ENCODE data around the gene PDE8B.

PDE8B gene

DNA sequence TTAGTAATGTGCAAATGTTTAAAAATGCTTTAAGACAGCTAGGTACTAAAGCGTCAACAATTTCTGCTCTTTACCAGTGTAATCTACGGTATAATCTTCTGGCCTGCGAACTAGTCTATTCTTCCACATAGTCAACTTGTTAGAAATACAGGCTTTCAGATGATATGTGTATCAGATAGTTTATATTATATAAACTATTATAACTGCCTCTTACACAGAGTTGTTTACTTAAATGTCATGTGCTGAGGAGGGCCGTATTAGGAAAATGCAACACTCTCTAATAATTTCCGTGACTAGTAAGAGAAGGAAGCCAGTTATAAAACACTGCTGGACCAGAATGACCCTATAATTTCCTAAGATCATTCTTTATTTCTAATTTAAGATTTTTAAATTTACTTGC lies 218.0 kb downstream of the PDE8B start:
- no peaks in the 10 kb centered on the region for H3K9me3 ChIP-seq (ENCODE audit: low read depth, low read length)
- TF ChIP-seq EZH2 (IDR thresholded peaks at IDR 0.05) (no peak), POLR2AphosphoS5 (IDR thresholded peaks at IDR 0.05; ENCODE audit: borderline replicate concordance, low read depth, low read length) (no peak), FOXP2 (optimal IDR thresholded peaks at IDR 0.05; ENCODE audit: control extremely low read depth, extremely low read length, insufficient read depth) (no peak)
- no peak for DNase-seq (ENCODE audit: low read depth, low spot score)
- no peak overlapping the region for H3K9ac ChIP-seq (ENCODE audit: insufficient read length)
- H3K27ac ChIP-seq, result 0 out of 2 replicates have a peak overlapping the region, but pooled peaks have one; percentile 23
- H3K4me3 ChIP-seq, result no peak overlapping the region
- no peaks in the 10 kb centered on the region for H3K36me3 ChIP-seq (ENCODE audit: insufficient read depth, low read length)

DNA sequence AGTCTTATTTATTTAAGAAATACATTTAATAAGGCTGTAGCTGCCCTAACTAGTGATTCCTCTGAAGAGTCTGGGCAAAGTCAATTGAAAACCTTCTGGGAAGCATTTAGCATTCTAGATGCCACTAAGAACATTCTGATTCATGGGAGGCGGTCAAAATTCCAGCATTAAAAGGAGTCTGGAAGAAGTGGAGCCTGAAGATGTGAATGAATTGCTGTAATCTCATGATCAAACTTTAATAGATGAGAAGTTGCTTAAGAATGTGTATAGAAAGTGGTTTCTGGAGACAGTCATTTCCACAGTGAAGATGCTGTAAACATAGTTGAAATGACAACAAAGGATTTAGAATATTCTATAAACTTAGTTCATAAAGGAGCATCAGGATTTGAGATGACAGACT lies 220.2 kb downstream of the PDE8B start:
- Histone ChIP-seq H3K4me3 (no peak overlapping the region), H3K36me3 (ENCODE audit: insufficient read depth, low read length) (no peaks in the 10 kb centered on the region), H3K27ac (no peak overlapping the region), H3K9me3 (ENCODE audit: low read depth, low read length) (no peaks in the 10 kb centered on the region), H3K9ac (ENCODE audit: insufficient read length) (no peak overlapping the region)
- TF ChIP-seq FOXP2 (optimal IDR thresholded peaks at IDR 0.05; ENCODE audit: control extremely low read depth, extremely low read length, insufficient read depth) (no peak), EZH2 (IDR thresholded peaks at IDR 0.05) (no peak), POLR2AphosphoS5 (IDR thresholded peaks at IDR 0.05; ENCODE audit: borderline replicate concordance, low read depth, low read length) (no peak)
- no peak for DNase-seq (ENCODE audit: low read depth, low spot score)

DNA sequence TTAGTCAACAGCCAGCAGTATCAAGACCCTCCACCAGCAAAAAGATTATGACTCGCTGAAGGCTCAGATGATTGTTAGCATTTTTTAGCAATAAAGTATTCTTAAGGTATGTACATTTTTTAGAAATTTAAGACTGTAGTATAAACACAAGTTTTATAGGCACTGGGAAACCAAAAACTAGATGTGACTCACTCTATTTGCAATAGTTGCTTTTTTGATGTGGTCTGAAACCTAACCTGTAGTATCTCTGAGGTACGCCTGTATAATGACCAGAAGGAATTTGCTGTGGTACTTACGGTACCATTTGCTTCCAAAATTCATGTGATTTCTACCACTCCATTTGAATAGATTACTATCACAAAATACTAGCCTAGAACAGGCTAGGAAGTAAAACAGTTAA lies 220.8 kb downstream of the PDE8B start:
- Histone ChIP-seq H3K9me3 (ENCODE audit: low read depth, low read length) (no peaks in the 10 kb centered on the region), H3K36me3 (ENCODE audit: insufficient read depth, low read length) (no peaks in the 10 kb centered on the region), H3K4me3 (no peak overlapping the region), H3K9ac (ENCODE audit: insufficient read length) (no peak overlapping the region), H3K27ac (no peak overlapping the region)
- TF ChIP-seq POLR2AphosphoS5 (IDR thresholded peaks at IDR 0.05; ENCODE audit: borderline replicate concordance, low read depth, low read length) (no peak), FOXP2 (optimal IDR thresholded peaks at IDR 0.05; ENCODE audit: control extremely low read depth, extremely low read length, insufficient read depth) (no peak), EZH2 (IDR thresholded peaks at IDR 0.05) (no peak)
- no peak for DNase-seq (ENCODE audit: low read depth, low spot score)

DNA sequence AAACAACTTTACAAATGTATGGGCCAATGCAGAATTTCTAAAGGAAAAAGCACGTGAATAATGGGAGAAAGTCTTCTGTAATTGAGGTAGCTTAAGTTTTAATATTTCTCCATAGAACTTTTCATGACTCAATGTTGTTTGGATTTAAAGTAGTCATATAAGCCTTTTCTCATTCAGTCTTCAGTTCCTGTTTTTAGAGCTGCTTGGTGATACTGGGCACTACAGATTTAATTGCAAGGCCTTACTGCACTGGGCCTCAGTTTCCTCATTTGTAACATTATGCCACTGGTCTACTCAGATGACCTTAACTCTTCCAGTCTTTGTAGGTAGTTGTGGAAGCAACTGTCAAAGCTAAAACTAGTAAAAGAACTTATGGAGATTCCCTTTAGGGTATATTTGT lies 221.2 kb downstream of the PDE8B start:
- no peak for DNase-seq (ENCODE audit: low read depth, low spot score)
- H3K9me3 ChIP-seq (ENCODE audit: low read depth, low read length), result no peaks in the 10 kb centered on the region
- H3K36me3 ChIP-seq (ENCODE audit: insufficient read depth, low read length), result no peaks in the 10 kb centered on the region
- H3K27ac ChIP-seq, result no peak overlapping the region
- no peak overlapping the region for H3K4me3 ChIP-seq
- no peak for TF ChIP-seq FOXP2 (optimal IDR thresholded peaks at IDR 0.05; ENCODE audit: control extremely low read depth, extremely low read length, insufficient read depth)
- TF ChIP-seq POLR2AphosphoS5 (IDR thresholded peaks at IDR 0.05; ENCODE audit: borderline replicate concordance, low read depth, low read length), result no peak
- TF ChIP-seq EZH2 (IDR thresholded peaks at IDR 0.05), result no peak
- H3K9ac ChIP-seq (ENCODE audit: insufficient read length), result no peak overlapping the region

DNA sequence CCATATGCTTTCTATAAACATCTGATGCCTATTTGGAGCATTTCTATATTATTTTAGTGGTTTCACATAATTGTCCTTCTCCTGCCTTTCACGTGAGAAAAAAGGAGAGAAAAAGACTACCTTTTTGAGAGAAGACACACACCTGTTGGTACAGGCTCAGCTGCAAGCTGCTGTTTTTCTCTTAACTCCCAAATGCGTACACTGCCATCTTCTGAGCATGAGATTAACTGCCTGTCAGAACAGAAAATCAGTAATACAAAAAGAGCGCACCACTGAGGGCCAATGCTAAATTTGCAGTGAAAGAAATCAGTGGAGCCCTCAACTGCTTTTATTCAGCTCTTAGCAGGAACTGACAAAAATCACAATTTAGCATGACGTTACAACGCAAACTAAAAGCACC lies 226.7 kb downstream of the PDE8B start:
- no peak overlapping the region for H3K27ac ChIP-seq
- no peak overlapping the region for H3K4me3 ChIP-seq
- no peaks in the 10 kb centered on the region for H3K36me3 ChIP-seq (ENCODE audit: insufficient read depth, low read length)
- DNase-seq (ENCODE audit: low read depth, low spot score), result no peak
- TF ChIP-seq EZH2 (IDR thresholded peaks at IDR 0.05), result no peak
- no peak overlapping the region for H3K9ac ChIP-seq (ENCODE audit: insufficient read length)
- H3K9me3 ChIP-seq (ENCODE audit: low read depth, low read length), result no peaks in the 10 kb centered on the region

DNA sequence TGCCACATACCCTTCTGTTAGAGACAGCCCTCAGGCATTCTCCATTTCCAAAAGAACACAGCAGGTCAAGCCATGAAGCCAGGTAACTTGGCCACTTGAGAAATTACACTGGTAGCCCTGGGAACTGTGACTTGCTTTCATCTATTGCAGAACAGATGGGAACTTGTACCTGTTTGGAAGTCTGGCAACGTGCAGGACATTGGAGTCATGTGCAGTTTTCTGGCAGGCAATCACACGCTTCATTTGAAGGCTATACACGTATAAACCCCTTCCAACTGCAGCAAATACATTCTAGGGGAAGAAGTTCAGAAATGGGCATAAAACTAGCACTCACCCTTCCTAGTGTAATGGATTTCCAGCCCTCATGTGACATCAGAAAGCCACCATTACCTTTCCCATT lies 227.6 kb downstream of the PDE8B start:
- Histone ChIP-seq H3K27ac (no peak overlapping the region), H3K9me3 (ENCODE audit: low read depth, low read length) (no peaks in the 10 kb centered on the region), H3K36me3 (ENCODE audit: insufficient read depth, low read length) (no peaks in the 10 kb centered on the region), H3K9ac (ENCODE audit: insufficient read length) (no peak overlapping the region), H3K4me3 (no peak overlapping the region)
- DNase-seq (ENCODE audit: low read depth, low spot score), result no peak
- TF ChIP-seq EZH2 (IDR thresholded peaks at IDR 0.05), result no peak
- TF ChIP-seq FOXP2 (optimal IDR thresholded peaks at IDR 0.05; ENCODE audit: control extremely low read depth, extremely low read length, insufficient read depth), result no peak
- no peak for TF ChIP-seq POLR2AphosphoS5 (IDR thresholded peaks at IDR 0.05; ENCODE audit: borderline replicate concordance, low read depth, low read length)

DNA sequence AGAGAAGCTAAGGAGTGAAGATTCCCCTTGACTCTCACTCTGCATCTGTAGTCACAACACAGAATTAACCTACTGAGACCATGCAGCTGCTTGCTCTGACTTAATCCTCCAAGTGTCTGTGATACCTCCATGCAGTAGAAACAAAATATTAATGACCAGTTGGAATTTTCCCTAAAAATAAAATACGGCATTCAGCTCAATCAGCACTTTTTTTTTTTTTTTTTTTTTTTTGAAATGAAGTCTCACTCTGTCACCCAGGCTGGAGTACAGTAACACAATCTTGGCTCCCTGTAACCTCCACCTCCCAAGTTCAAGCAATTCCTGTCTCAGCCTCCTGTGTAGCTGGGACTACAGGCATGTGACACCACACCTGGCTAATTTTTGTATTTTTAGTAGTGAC lies 233.2 kb downstream of the PDE8B start:
- H3K36me3 ChIP-seq (ENCODE audit: insufficient read depth, low read length), result no peaks in the 10 kb centered on the region; the same call in 1 of the 2 replicates
- no peak overlapping the region for H3K9ac ChIP-seq (ENCODE audit: insufficient read length)
- no peak overlapping the region for H3K4me3 ChIP-seq
- H3K27ac ChIP-seq, result no peak overlapping the region
- TF ChIP-seq FOXP2 (optimal IDR thresholded peaks at IDR 0.05; ENCODE audit: control extremely low read depth, extremely low read length, insufficient read depth) (no peak), POLR2AphosphoS5 (IDR thresholded peaks at IDR 0.05; ENCODE audit: borderline replicate concordance, low read depth, low read length) (no peak), EZH2 (IDR thresholded peaks at IDR 0.05) (no peak)
- no peaks in the 10 kb centered on the region for H3K9me3 ChIP-seq (ENCODE audit: low read depth, low read length)
- DNase-seq (ENCODE audit: low read depth, low spot score), result no peak

DNA sequence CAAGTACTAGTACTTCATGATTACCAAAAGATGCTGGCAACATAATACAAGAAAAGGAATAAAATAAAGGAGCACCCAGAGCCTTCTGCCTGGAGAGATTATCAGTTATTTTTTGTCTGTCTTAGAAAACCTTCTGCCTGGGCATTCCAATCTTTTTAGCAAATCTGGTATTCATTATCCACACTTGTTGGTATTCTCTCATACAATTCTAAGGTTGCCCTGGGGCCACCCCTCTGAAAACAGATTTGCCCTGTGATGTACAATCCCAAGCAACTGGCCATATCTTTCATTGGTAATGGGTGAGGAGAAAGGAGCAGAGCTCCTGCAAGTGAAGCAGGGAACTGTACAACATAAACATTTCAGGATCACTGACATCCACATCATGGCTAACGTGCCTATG lies 233.9 kb downstream of the PDE8B start:
- H3K27ac ChIP-seq, result no peak overlapping the region
- H3K4me3 ChIP-seq, result no peak overlapping the region
- H3K36me3 ChIP-seq (ENCODE audit: insufficient read depth, low read length), result no peaks in the 10 kb centered on the region; the same call in 1 of the 2 replicates
- TF ChIP-seq FOXP2 (optimal IDR thresholded peaks at IDR 0.05; ENCODE audit: control extremely low read depth, extremely low read length, insufficient read depth), result no peak
- TF ChIP-seq EZH2 (IDR thresholded peaks at IDR 0.05), result no peak
- TF ChIP-seq POLR2AphosphoS5 (IDR thresholded peaks at IDR 0.05; ENCODE audit: borderline replicate concordance, low read depth, low read length), result no peak
- H3K9me3 ChIP-seq (ENCODE audit: low read depth, low read length), result no peaks in the 10 kb centered on the region
- DNase-seq (ENCODE audit: low read depth, low spot score), result no peak
- H3K9ac ChIP-seq (ENCODE audit: insufficient read length), result no peak overlapping the region

DNA sequence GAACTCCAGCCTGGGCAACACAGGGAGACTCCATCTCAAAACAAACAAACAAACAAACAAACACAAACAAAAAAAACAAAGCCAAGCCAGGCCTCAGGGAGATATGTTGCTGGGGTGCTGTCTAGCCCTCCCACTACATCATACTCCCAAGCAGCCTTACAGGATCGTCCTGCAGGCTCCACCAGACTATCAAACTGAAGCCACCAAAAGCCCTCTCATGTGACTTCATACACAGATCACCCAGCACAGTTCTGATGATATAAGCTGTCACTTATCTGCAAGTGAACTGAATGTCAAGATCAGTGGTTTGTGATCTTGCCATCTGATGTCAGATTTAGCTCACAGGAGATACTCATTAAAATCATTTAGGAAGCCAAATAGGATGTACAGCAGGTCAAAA lies 238.4 kb downstream of the PDE8B start:
- no peak for DNase-seq (ENCODE audit: low read depth, low spot score)
- no peak for TF ChIP-seq POLR2AphosphoS5 (IDR thresholded peaks at IDR 0.05; ENCODE audit: borderline replicate concordance, low read depth, low read length)
- no peak for TF ChIP-seq FOXP2 (optimal IDR thresholded peaks at IDR 0.05; ENCODE audit: control extremely low read depth, extremely low read length, insufficient read depth)
- no peak for TF ChIP-seq EZH2 (IDR thresholded peaks at IDR 0.05)
- H3K27ac ChIP-seq, result no peak overlapping the region
- no peak overlapping the region for H3K9ac ChIP-seq (ENCODE audit: insufficient read length)
- H3K4me3 ChIP-seq, result no peak overlapping the region
- H3K9me3 ChIP-seq (ENCODE audit: low read depth, low read length), result no peaks in the 10 kb centered on the region
- H3K36me3 ChIP-seq (ENCODE audit: insufficient read depth, low read length), result no peaks in the 10 kb centered on the region; the same call in 1 of the 2 replicates

Data from SK-N-MC (cell line).